Suppressor macrophage (primary cell): ENCODE results near the gene ARHGEF38.
"Not testable (repeated sequence)": the region's sequence is repeated elsewhere in the genome, so short reads cannot be mapped to it uniquely, and the experiment has no call there.

Experiments used
- DNase-seq, 4 experiments: peaks; one replicate each; pipeline ENCODE4 v3.0.0-alpha.2; 2020 to 2022

Gene ARHGEF38

DNA sequence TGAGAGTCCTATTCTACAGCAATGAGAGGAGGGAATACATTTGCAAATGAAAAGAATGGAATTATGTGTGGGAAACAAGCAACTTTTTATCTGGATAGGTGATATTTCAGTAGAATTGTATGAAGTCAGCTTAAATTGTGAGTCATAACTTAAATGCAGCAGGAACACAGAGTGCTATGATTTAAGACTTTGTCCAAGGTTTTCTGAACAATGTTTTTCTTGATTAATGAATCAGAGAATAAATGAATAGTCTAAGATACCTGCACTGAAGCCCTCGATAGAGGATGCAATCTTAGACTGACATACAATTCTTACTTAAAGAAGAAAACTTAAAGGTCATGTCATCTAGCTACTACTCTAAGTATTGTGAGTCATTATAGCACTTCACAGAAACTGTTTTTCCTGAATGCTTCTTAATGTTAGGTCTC lies 8.0 kb downstream of the ARHGEF38 start:
- no peak for DNase-seq

DNA sequence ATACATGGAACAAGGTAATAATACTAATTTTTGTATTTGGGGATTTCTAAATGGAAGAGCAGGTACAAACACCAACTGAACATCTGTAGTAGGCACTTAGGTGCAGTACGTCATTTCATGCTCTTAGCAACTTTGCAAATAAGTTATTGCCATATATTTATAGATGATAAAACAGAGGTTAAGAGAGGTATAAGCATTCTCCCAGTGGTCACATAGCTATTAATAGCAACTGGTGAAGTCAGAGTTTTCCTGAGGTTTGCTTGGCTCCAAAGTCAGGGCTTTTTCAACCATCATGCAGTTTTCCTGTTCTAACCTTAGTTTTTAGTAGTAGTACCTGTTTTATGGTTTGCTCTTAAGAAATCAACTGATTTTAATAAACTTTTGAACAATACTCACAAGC lies 10.9 kb downstream of the ARHGEF38 start:
- no peak for DNase-seq

DNA sequence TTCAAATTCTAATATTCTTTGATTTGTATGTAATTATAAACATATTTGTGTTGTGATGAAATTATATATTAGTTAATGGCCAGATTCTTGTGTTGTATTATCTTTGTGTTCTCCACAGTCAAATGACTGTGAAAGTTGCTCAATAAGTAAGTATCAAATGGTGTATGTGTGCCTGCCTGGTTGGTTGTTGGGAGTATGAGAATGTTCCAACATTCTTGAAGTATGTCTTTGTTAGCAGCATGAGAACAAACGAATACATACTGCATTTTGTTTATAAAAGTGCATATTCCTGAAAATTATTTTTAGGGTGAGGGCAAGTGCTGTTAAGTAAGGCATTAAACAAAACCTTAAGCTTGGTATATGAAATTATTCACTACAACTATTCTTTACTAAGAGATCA lies 16.2 kb downstream of the ARHGEF38 start:
- DNase-seq = no peak

DNA sequence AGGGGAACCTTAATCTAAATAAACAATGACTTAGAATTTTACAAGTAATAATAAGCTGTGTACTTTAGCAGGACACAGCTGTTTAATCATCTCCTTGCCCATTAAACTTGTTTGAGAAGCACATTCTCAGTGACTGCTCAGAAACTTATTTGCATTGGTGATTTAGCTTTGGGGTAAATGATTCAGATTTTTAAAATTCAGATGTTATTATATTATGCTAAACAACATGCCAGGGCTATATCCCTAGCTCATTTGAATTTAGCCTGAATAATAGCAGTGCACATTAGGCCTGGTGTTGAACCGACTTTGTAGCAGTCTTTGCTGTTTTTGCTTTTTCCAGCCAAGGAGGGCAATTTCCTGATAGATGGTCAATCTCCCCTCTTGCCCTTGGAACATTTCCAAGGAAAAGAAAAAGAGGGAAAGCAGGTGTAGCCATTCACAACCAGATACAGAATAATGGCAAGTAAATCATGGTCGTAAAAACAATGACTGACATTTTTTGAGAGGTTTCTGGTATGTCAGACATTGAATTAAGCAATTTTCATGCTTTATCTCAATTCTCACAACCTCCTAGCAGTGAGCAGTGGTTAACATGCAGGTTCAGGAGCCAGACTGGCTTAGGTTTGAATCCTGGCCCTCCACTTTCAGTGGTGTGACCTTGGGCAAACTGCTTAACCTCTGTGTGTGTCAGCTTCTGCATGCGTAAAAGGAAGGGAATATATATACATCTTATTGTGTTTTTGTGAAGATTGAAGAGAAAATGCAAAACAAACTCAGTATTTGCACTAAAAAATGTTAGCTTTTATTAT lies 16.8 kb downstream of the ARHGEF38 start:
- DNase-seq = no peak

DNA sequence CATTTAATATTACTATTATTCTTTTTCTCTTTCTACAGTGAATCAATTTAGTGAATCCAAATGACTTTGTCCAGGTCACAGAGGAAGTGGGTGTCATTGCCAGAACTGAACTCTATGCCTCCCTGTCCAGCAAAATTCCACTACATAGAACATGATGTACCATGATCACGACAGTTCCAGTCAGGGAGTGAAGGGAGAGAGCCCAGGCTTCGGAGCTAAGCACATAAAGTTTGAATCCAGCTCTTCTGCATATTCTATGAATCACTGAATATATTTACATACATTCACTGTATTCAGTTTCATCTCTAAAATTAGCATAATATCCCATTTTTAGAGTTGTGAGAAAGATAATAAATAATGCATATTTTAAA lies 17.4 kb downstream of the ARHGEF38 start:
- DNase-seq = no peak

DNA sequence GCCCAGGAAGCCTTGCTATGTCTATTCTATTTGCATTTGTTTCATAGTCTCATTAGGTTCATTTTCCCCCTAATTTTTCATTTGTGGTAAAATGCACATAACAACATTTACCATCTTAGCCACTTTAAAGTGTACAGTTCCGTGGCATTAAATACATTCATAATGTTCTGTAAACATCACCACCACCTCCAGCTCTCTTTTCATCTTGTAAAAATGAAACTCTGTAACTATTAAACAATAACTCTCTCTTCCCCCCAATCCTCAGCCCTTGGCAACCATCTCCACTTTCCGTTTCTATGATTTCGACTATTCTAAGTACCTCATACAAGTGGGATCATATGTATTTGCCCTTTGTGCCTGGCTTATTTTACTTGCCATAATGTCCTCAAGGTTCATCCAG lies 19.9 kb downstream of the ARHGEF38 start:
- DNase-seq = no peak

DNA sequence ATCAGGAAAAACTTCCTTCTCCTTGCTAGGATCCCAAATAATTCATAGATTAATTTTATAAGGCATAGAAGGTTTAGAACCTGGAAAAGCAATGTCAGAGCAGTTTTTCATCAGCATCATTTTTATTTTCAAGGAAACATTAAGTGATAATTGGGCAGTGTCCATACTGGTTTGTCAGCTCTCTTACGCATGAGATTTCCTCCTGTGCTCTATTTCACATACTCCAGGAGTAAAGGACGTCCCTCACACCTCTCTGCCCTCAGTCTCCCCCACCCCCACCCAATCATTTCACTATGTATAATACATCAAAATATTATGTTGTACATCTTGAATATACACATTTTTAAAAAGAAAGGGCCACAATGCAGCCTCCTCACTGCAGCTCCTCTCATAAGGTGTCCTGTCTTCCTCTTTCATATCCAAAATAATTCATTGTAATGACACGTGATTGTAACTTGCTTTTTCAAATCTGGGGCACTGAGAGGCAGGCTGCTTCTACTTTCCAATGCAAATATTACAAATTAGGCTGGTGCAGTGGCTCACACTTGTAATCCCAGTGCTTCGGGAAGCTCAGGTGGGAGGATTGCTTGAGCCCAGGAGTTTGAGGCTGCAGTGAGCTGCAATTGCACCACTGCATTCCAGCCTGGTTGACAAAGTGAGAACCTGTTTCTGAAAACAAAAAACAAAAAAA lies 34.4 kb downstream of the ARHGEF38 start:
- no peak for DNase-seq

DNA sequence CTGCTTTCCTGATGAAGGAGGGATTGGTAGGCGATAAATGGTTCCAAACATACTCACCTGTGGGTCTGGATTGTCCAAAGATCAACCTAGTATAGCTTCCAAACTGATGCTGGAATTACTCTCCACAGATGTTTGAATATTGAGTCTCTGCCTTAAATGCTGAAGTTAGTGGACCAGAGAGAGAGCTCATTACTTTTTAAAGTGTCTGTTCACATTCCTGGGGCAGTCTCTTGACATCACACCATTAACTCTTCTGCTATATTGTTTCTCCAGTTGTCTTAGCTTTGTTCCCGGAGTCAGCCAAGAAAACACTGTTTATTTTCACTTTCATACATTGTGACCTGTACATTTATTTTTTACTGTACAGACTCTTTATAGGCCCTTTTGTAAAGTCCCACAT lies 35.4 kb downstream of the ARHGEF38 start:
- DNase-seq = no peak

DNA sequence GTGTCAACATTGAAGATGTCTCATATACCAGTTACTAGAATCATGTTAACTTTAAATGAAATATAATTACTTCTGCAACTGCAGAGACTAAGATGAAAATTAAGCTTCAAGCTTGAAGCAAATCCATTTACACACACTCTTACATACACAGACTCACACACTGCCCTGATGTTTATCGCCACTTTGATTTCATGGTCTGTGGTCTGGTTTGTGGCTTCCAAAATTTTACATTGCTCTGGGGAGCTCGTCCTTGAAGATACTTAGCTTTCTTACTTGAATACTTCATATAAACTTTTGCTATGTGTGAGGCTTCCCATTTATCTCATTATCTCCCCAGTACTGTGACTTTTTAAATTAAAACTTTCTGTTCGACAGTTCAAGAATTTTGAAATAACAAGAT lies 35.8 kb downstream of the ARHGEF38 start:
- no peak for DNase-seq

DNA sequence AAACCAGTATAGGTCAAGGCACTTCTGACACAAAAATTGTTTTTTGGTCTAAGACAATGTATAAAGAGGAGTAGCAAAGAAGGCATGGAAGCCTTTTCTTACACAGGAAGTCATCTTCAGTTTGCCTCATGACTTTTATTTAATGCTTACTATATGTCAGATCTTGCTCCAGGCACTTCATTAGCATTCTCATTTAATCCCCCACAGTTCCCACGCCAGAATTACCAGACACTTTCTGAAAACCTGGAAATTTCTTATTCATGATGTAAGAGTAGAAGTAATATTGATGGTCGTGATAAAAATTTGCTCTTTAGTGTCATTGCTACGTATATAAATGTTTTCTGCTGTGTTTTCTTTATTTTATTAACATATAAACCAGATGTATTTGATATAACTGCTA lies 39.2 kb downstream of the ARHGEF38 start:
- no peak for DNase-seq

DNA sequence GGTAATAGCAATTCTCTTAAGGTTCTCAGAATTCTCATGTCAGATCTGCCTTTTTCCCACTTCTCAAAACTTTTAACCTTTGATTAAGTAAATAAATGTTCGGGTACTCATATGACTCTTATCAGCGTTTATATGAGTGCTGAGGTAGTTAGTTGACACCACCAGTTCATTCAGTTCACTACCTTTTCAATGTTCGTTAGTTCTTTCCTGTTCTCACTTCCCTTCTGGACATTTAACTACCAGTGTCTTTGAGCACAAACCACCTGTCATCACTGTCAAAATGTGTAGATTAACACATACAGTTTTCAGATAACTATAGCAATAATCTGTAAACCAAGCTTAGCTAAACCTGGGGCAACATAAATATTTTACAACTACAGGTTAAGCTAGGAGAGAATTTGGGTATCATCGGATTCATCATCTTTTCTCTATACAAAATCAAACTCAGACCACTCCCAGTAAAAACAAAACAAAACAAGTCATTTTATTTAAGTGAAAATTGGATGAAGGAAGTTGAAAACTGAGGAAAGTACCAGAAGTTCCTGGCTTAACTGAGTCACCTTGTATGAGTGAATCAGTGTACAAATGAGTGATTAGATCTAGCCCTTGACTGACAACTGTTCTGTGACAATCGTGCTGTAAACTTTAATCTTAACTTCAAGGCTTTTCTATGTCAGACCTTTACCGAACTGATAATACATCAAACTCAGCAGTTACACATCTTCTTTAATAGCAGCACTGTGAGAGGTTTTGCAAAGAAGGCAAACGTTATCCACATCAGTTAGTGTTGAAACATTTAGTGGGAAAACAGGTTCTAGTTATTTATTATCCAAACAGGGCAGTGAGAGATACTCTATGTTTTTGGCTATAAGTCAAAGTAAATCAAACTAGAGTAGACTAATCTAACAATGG lies 41.9 kb downstream of the ARHGEF38 start:
- no peak for DNase-seq

DNA sequence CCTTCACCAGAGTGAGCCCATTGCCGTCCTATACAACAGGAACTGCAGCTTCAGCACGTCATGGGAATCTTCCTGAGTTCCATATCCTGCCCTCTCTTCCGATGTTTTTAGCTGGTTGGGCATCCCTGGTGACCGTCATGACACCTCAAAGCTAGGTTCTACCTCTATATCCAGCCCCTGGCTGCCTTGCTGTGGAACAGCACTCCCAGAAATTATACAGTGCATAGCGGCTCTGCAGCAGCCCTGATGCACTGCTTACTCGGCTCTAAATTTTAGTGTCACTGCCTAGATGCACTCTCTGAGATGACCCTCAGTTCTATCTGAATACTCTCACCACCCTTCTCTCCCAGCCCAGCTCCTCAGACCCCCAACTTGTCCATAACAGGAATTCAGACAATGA lies 44.3 kb downstream of the ARHGEF38 start:
- no peak for DNase-seq

DNA sequence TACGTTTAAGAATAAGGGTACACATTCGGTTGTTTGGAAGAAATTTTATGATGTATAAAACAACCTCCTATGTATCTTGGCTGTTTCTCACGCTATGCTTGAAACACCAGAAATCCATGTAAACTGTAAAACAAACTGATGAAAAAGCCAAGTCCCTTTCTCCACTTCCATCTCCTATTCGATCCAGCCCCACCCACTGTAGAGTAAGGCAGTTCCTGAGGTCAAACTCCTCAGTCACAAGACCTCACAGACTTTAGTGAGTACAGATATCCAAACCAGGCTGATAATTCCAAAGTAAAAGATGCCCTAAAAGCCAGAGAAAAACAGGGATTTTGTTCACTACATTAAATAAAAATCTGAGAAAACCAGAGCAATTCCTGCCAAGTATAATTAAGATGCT lies 45.6 kb downstream of the ARHGEF38 start:
- no peak for DNase-seq

DNA sequence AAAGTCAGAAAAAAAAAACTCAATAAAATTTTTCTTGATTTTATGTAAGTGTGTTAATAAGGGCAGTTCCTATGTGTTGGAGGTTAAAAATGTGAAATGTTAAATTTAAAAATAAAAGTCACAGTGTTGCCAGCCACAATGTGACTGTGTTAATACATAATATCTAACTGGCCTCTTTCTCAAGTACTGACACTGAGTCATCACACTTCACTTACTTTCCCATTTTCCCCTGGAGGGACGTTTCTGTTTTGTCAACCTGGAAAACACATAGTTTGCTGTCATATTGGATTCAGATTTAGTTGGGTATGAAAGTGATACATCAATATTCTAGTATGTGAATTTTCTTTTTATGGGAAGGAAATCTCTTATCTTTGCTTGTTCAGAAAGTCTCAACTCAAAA lies 46.4 kb downstream of the ARHGEF38 start:
- no peak for DNase-seq

DNA sequence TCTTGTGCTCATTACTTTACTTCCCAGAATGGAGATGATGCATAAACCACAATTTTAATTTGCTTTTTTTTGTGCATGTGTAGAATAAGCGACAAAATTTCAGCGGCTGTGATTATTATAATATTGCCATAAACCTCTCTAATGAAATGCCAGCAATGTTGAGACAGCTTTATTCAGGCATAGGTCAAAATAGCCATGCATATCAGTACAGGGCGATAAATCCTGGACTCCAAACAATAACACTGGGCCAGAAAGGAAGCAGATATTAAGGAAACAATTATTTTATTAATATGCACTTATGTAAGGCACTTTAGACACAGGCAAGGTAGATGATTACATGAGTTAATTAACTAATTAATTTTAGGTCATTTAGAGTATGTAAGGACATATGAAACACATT lies 47.1 kb downstream of the ARHGEF38 start:
- no peak for DNase-seq

DNA sequence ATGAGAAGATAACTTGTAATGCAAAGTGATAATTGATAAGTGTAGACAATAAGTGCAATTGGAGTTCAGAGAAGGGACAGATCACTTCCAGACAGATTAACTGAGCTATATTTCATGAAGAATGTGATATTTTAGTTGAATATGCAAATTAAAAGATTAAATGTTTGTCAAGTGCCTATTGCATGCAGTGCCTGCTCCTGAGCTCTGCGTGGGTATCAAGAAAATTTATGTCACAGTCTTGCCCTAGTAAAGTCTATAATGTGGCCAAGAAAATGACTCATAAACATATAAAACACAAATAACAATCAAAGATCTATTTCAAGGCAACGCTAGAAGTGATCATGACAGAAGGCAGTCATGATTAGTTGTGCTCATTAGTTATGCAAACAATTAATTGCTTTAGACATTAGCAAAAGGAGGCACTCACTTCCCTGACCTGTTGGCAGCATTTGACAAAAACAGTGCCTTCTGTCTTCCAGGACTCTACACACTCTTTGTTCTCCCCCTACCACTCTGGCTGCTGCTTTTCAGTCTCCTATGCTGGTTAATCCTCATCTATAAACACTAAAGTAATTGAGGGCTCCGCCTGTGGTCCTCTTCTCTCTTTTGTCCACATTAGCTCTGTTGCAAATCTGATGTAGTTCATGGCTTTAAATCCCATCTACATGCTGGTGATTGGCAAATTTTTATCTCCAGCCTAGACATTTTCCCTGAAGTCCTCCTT lies 47.7 kb downstream of the ARHGEF38 start:
- DNase-seq = no peak

DNA sequence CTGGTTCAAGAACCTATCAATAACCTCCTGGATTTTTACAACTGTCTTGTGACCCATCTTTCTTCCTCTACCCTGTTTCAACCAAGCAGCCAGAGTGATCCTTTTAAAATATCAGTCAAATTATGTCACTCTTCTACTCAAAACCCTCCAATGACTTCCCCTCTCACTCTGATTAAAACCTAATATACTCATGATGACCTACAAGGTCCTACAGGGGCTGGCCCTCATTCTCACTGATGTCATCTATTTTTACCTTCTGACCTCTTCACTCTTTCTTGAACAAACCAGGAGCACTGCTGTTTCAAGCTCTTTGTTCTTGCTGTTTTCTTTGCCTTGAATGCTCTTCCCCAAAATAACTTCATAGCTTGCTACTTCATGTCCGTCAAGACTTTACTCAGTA lies 48.5 kb downstream of the ARHGEF38 start:
- DNase-seq = no peak

DNA sequence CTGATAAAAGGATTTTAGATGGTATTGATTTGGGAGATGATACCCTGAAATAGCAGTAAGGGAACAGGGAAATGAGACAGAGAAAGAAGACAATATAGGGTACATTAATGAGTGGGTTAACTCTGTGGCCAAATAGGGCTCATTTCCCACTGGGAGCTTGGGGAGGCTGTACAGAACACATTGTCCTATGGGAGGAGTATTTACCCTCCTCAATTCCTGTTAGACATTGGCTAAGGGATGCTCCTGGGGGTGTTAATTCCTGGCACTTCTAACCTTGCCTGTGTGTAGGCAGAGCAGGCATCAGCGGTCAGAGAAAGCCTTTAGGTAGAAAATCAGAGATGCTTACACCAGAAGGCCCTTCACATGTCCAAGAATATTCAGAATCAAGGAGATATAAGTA lies 49.0 kb downstream of the ARHGEF38 start:
- DNase-seq = no peak

DNA sequence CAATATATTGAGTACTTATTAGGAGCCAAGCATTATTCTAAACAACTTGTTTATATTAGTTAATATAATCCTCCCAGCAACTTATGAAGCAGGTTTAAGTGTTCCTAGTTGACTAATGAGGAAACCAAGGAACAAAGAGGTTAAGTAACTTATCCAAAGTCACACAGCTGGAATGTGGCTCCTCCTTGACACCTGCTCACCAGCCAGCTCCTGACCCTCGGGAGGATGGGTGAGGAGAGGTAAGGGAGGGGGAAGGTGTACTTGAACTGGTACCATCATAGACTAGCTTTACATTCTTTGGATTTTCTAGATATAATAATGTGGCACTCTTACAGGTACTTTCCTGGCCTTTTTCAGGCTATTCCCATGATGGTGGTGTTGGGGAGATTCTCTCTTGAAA lies 50.7 kb downstream of the ARHGEF38 start:
- DNase-seq = no peak

DNA sequence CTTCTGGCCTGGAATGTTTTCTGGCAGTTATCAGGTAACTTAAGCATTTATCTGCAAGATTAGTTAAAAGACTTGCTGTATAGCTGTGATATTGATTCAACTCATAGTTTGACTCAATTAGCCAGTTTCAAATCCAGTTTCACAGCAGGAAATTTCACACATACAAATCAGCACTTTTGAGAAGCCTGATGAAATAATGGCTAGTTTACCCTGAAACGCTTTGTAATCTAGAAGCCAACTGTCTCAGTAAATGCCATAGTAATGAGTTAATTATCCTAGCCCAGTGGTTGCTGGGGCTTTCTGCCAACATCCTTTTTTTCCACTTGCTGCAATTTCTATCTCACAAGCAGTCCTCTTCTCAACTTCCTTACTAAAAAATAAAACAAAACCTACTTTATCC lies 53.1 kb downstream of the ARHGEF38 start:
- peak in 2 of 4 experiments; percentile 11 to 17 for DNase-seq

DNA sequence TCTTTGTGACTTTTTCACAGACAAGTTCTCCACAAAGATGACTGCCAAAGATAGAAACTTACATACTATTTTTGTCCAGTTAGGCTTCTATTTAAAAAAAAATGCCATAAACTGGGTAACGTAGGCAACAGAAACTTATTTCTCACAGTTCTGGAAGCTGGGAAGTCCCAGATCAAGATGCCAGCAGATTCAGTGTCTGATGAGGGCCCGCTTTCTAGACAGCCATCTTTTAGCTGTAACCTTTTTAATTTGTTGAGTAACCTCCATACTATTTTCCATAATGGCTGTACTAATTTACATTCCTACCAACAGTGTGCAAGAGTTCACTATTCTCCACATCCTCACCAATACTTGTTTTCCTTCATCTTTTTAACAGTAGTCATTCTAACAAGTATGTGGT lies 55.5 kb downstream of the ARHGEF38 start:
- DNase-seq = no peak

DNA sequence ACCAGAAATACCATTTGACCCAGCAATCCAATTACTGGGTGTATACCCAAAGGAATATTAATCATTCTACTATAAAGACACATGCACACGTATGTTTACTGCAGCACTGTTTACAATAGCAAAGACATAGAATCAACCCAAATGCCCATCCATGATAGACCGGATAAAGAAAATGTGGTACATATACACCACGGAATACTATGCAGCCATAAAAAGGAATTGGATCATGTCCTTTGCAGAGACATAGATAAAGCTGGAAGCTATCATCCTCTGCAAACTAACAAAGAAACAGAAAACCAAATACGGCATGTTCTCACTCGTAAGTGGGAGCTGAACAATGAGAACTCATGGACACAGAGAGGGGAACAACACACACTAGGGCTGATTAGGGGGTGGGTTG lies 57.4 kb downstream of the ARHGEF38 start:
- DNase-seq = not testable (repeated sequence)

DNA sequence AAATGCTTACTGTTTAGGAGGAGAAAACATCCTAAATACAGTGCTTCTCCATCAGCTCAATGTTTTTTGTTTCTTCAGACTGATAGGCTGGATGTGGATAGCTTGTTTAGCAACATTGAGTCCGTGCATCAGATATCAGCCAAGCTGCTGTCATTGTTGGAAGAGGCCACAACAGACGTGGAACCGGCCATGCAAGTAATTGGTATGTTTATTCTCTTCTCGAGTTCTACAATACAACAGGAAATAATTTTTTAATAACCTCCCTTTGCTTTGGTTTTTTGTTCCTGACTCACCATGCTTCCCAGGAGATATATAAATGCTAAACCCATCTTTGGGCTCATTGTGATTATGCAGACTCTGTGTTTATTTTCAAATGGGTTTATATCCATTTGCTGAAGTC lies 60.9 kb downstream of the ARHGEF38 start:
- DNase-seq = no peak
